GM21367 (cell line): Measurements from ENCODE around the gene PVALB.

Source experiments
- ATAC-seq: cut with Tn5 transposase; IDR thresholded peaks from one replicate; pipeline ENCODE4 v1.9.1; 2021; ENCODE audit not compliant: unreplicated experiment

Gene PVALB

DNA sequence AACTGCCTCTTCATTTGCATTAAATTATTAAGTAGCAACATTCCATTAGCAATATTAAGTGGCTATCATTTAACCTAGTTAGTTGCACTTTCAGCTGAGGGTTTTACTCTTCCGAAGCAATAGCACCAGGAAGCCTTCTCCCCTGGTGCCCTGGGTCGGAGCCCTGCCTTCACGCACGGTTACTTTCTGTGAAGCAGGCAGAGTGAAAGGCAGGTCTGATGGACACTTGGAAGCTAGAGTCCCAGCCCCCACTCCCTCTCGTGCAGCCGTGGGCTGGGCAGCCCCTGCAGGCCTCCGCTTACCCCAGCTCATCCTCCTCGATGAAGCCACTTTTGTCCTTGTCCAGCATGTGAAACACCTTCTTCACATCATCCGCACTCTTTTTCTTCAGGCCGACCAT, 2.0 kb downstream of the PVALB start:
- no peak for ATAC-seq

- ATAC-seq, result no peak
These were observed 5.6 kb downstream of the PVALB start for GRCh38 chr22:36811094-36811800.

DNA sequence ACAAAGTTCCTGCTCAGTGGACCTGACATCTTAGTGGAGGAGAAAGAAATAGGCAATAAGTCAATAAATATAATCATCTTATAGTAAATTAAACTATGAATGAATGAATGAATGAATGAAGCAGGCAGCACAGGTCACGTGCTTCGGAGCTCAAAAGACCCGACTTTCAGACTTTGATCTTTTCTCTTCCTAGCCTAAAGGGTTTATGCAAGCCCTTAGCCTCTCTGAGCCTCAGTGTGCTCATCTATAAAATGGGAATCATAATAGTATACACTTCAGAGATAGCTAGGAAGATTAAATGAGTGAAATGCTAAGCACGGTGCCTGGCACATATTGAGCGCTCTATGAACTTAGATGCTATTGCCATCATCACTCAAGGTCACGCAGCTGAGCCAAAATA, 7.5 kb downstream of the PVALB start:
- no peak for ATAC-seq

GRCh38 chr22:36808721-36809344, 8.0 kb downstream of the PVALB start:
- ATAC-seq, result no peak

DNA sequence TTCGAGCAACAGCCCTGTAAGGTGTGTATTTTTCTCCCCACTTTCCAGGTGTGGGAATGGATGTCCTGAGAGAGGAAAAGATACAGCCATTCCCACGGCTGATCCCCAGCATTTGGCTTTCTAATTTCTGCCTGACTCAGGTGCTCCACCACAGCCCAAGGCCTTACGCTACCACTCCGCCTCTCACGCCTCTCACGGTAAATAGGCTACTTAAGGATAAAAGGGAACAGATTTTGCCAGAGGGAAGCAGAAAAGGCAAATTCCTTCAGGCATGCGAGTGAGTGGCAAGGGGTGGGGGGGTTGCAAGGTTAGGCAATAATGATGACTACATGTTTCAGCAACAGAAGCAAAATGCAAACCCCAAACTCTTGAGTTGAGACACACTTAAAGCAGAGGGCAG, 9.2 kb downstream of the PVALB start:
- ATAC-seq, result no peak

GRCh38 chr22:36806835-36807234, 10.0 kb downstream of the PVALB start:
- no peak for ATAC-seq

DNA sequence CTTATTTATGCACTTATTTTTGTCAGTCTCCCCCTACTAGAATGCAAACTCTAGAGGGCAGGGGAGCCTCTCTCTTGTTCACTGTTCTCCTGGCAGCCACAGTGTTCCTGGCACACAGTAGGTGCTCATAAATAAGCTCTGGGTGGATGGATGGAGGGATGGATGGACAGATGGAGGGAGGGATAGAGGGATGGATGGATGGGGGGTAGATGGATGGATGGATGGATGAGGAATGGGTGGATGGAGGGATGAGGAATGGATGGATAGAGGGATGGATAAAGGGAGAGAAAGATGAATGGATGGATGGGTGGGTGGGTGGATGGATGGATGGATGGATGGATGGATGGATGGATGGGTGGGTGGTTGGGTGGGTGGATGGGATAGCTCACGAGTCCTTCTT, 13.5 kb downstream of the PVALB start:
- no peak for ATAC-seq

DNA sequence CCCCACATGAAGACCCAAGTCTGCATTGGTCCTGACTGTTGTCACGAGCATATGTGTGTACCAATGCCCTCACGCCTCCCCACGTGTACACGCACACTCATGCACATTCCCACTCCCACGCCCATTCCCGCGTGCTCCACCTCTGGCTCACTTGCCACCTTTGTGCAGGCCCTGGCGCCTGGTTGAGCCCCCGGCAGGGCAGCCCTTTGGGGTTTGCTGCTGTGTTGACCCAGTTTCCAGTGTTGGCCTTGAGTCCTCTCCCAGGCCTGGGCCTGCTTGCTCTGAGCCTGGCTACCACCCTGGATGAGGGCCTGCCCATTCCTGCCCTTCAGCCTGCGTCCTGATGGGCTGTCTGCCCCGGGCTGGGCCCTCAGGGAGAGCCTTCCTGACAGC, 18.2 kb downstream of the PVALB start:
- ATAC-seq, result no peak

DNA sequence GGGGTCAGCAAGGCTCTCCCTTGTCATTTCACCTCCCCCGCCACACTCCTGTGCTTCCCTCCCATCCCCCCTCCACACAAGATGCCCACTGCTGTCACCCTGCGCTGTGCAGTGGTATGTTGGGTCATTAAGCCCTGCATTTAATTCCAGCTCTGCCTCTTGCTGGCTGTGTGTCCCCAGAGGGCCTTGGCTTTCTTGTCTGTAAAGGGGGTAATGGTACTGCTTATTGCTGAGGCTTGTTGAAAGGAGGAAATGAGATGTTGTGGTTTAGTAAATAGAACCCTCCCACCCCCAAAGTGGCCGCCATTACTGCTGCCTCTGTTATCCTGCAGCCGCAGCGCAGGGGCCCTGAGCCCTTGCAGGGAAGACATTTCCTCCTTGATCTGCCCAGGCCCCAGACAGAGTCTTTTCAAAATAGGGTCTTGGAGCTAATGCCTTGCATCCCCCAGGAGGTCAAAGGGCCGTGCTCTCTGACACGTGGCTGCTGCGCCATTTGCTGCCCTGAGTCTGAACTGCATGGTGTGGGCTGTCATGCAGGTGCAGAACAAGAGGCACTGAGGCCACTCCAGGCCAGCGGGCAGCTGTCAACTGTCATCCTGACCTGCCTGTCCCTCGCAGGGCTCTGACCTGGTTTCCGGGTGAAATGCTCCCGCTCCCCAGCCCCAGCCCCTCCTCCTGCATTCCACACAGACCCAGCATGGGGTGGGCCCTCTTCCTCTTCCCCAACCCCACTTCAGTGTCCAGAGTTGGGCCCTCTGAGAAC, 18.7 kb downstream of the PVALB start:
- ATAC-seq, result no peak

- no peak for ATAC-seq
These were observed 19.5 kb downstream of the PVALB start for GRCh38 chr22:36797374-36797773.

GRCh38 chr22:36796552-36797175, 20.2 kb downstream of the PVALB start:
- no peak for ATAC-seq

DNA sequence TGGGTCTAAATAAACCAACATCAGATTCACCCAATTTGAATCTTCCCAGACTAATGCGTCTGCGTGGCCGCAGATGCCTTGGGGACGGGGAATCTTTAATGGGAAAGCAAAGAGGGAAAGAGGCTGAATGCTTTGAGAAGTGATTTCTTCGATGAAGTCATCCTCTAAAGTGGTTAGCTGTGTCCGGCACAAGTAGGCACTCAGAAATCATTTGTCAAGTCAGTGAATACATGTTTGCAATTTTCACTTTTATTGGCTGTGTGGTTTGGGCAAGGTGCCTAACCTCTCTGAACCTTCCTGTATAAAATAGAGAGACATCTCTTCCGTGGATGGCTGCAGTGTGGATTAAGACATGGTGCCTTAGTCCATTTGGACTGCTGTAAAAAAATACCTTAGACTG, 21.2 kb downstream of the PVALB start:
- no peak for ATAC-seq

DNA sequence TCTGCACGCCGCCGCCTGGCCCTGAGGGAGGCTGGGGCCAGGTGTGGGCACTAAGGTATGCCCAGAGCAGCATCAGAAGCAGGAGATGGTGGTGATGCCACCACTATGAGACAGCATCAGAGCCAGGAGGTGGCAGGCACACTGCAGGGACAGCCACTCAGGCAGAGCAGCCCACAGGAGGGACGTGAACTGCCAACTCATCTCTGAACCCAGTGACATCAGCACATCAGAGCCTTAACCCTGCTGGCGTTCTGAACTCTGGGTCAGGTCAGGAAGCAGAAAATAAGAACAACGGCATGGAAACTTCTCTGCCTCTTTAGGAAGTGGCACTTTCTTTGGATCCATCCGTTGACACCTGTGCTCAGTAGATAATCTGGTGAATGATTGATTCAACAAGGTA, 26.2 kb downstream of the PVALB start:
- no peak for ATAC-seq

- no peak for ATAC-seq
These were observed 29.4 kb downstream of the PVALB start for GRCh38 chr22:36787204-36787988.

DNA sequence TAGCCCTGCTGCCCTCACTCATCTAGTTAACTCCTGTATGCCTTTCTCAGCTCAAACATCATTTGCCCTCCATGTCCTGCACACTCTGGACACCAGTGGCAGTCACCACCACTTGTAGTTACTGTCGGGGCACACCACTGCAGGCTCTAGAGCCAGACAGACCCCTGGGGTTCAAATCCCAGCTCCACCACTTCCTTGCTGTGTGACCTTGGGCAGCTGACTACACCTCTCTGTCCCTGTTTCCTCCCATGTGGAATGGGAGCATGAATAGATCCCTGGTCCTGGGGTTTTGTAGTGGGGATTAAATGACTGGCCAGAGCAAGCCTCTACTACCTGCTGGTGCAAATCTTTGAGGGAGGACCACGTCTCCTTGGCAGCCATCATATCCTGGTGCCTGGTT, 33.1 kb downstream of the PVALB start:
- ATAC-seq, result no peak

DNA sequence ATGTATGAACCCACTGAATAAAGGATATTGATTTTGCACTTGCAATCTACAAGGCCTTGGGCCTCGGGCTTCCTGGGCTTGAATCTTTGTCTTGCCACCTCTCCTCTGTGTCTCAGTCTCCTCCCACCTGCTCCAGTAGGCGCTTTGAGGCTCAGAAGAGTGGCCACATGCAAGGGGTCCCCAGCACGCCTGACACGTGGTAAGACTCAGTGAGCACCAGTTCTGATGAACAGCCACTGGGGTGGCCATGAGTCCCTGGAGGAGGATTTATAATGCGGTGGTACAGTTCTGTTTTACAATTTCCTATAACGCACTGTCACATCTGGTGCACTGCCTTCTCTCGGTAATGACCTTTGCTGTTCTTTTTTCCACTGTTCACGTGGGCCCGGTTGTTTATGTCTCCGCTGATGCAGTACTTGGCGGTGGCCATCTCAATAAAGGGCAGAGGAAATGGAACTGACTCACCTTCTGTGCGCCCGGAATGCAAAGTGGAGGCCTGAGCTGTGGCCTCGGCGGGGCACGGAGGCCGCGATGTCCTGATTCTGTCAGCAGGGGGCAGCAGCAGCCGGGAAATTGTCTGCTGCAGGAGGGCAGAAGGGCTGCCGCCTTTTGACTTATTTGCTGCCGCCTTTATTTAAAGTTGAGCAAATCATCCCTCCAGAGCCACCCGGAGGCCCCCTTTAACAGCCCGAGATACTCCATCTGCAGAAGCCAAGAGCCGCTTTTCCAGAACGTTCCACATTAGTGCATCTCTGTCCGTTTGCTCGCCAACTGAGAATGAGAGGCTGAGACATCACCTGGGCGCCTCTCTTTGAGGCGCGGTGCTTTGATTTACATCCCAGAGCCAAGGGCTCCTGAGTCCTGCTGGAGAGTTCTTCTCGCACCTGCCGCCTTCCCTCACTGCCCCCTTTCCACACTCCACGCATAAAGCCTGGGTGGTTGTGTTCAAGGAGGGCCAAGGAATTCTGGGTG, 34.9 kb downstream of the PVALB start:
- ATAC-seq, result peak; percentile 49

DNA sequence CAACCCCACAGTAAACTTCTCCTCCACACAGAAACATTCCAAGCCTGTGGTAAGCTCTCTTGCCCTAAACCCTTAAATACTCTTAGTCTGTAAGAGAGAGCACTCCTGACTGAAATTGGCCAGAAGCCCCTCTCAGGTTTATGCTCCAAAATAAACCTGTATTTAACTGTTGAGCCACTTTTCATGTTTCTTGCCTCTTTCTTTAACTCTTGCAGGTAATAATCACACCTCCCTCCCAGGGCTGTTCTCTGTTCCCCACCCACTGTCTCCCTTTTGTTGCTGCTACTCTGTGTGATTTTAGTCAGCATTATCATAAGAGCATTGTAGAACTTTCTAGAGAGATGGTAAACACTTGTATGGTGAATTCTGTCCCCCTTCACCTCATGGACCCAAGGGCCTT, 38.8 kb downstream of the PVALB start:
- no peak for ATAC-seq

DNA sequence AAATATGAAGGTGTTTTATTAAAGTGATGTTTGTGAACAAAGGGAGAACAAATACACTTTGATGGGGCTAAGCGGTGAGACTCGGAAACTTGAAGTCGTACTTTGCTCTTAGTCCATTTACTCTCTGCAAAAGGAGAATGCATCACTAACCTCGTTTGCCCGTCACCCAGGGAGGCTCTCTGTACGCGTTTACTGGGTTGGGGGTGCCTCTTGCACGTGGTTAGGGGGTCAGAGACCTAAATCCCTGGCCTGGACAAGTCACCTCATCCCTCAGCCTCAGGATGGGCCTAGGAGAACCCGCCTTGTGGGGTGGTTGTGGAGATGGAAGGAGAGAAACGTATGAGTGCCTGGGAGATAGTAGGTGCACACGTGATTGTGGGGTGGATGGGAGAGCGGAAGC, 40.1 kb downstream of the PVALB start:
- ATAC-seq, result no peak

DNA sequence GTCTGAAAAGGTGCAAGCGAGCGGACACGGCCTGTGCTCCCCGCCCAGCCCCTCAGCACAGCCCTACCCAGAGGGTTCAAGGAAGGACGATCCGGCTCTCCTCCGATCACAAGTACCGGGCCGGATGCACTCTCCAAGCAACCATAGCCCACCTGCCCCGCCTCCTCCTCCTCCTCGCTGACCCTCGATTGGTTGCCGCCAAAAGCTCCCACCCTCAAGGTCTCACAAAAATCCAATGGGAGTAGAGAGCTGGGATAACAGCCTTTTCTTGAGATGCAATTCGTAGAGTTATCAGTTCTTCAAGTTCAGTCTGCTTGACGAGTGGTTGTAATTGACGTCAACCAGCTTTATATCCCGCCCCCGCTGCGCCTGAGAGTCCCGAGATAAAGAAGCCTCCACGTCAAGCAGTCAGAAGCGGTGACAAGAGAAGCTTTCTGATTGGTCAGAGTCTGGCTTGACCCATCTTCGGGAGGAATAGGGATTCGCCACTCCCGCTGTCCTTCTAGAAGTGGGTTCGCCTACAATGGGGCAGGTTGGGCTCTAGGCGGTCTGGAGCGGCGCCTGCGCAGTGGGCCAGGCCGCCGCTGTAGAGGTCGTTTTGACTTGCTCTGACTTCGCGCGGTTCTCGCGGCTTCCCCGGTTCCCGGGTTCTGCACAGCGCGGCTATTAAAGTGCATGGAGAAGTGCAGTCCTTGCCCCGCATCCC, 40.7 kb downstream of the PVALB start, which contains the start of gene IFT27:
IFT27 (minus strand) TSS at position 156 of the 706 bp plus-strand sequence. CDS start 412 bp downstream, outside the sequence.
- peak; percentile 75 for ATAC-seq
